Stimulated activated naive B cell treated with anti-CD40 and anti-IgM and Interleukin-4, amounts not matched to agents 10 μg/mL and 1 μg/mL and 100 μg/mL, for 72 hours (primary cell): ENCODE measurements around the gene ARPC4.
A peak's percentile ranks its signal among the peaks of the same experiment; 100 is the strongest.

ENCODE experiments used
- ATAC-seq, 2 donors: fragments of 150-1000 bp; cut with Tn5 transposase; replicated peaks; 2 replicates each; pipeline ENCODE4 v1.10.0; 2021; ENCODE audit warnings: moderate library complexity in 1 of 2
- DNase-seq: peaks from one replicate; pipeline ENCODE4 v3.0.0; 2021
- H3K27ac Mint-ChIP-seq: one replicate; pipeline ENCODE4 v1.8.0; 2022; ENCODE audit warnings: mild to moderate bottlenecking, mixed read lengths
- H3K27me3 Mint-ChIP-seq, 2 donors: one replicate each; pipeline ENCODE4 v1.8.0; 2022; ENCODE audit warnings: mixed read lengths in 2 of 2
- H3K36me3 Mint-ChIP-seq, 2 donors: one replicate each; pipeline ENCODE4 v1.8.0; 2022; ENCODE audit warnings: mixed read lengths in 2 of 2, mild to moderate bottlenecking in 1 of 2
- H3K4me1 Mint-ChIP-seq, 2 donors: one replicate each; pipeline ENCODE4 v1.8.0; 2022; ENCODE audit warnings: mixed read lengths in 2 of 2, mild to moderate bottlenecking in 1 of 2
- H3K4me3 Mint-ChIP-seq, 2 donors: one replicate each; pipeline ENCODE4 v1.8.0; 2022; ENCODE audit warnings: mild to moderate bottlenecking in 2 of 2, mixed read lengths in 2 of 2, moderate library complexity in 1 of 2
- H3K9me3 Mint-ChIP-seq, 2 donors: one replicate each; pipeline ENCODE4 v1.8.0; 2022; ENCODE audit warnings: mixed read lengths in 2 of 2, mild to moderate bottlenecking in 1 of 2

ARPC4 gene

GRCh38 chr3:9792405-9793160 lies at the start of gene ARPC4, which contains the start of gene TADA3:
TSS of gene ARPC4 (plus strand) at chr3:9793082. CDS start at chr3:9793122, 40 bp downstream.
TSS of gene TADA3 (minus strand) at chr3:9792473. CDS start at chr3:9791466, 1,007 bp downstream.
- no peaks in the 10 kb centered on the region for H3K27me3 Mint-ChIP-seq
- peaks cover 0 to 4% of the 10 kb centered on the region in 2 donors for H3K9me3 Mint-ChIP-seq
- peak within 1 kb of the TSS; percentile 100 for H3K27ac Mint-ChIP-seq
- H3K4me1 Mint-ChIP-seq = peaks cover 41 to 74% of the 10 kb centered on the region in 2 donors
- peak; percentile 71 to 76 for ATAC-seq
- peak; percentile 91 for DNase-seq
- peaks cover 55 to 73% of the 10 kb centered on the region in 2 donors for H3K36me3 Mint-ChIP-seq
- H3K4me3 Mint-ChIP-seq = peak within 1 kb of the TSS; percentile 89 to 97

- peaks cover 54 to 80% of the 10 kb centered on the region in 2 donors for H3K36me3 Mint-ChIP-seq
- no peak overlapping the region for H3K27ac Mint-ChIP-seq
- H3K9me3 Mint-ChIP-seq = no peaks in the 10 kb centered on the region
- H3K4me1 Mint-ChIP-seq = peaks cover 12 to 23% of the 10 kb centered on the region in 2 donors
- no peak for DNase-seq
- no peaks in the 10 kb centered on the region for H3K27me3 Mint-ChIP-seq
- H3K4me3 Mint-ChIP-seq = no peak overlapping the region
- no peak for ATAC-seq
Observed at GRCh38 chr3:9743548-9743947, 49.3 kb upstream of the ARPC4 start.

- peaks cover 53 to 80% of the 10 kb centered on the region in 2 donors for H3K36me3 Mint-ChIP-seq
- H3K4me3 Mint-ChIP-seq = no peak overlapping the region
- no peak for ATAC-seq
- peaks cover 14 to 24% of the 10 kb centered on the region in 2 donors for H3K4me1 Mint-ChIP-seq
- H3K9me3 Mint-ChIP-seq = no peaks in the 10 kb centered on the region
- no peaks in the 10 kb centered on the region for H3K27me3 Mint-ChIP-seq
- DNase-seq = no peak
- no peak overlapping the region for H3K27ac Mint-ChIP-seq
Observed at GRCh38 chr3:9744162-9744561, 48.7 kb upstream of the ARPC4 start.

GRCh38 chr3:9745521-9745920 lies 47.4 kb upstream of the ARPC4 start:
- H3K4me1 Mint-ChIP-seq = peaks cover 20 to 35% of the 10 kb centered on the region in 2 donors
- DNase-seq = no peak
- H3K27ac Mint-ChIP-seq = no peak overlapping the region
- peaks cover 49 to 76% of the 10 kb centered on the region in 2 donors for H3K36me3 Mint-ChIP-seq
- ATAC-seq = no peak
- H3K4me3 Mint-ChIP-seq = no peak overlapping the region
- no peaks in the 10 kb centered on the region for H3K27me3 Mint-ChIP-seq
- H3K9me3 Mint-ChIP-seq = no peaks in the 10 kb centered on the region

GRCh38 chr3:9746330-9746729 lies 46.6 kb upstream of the ARPC4 start:
- DNase-seq = no peak
- ATAC-seq = no peak
- no peaks in the 10 kb centered on the region for H3K27me3 Mint-ChIP-seq
- H3K9me3 Mint-ChIP-seq = no peaks in the 10 kb centered on the region
- no peak overlapping the region for H3K4me3 Mint-ChIP-seq
- peaks cover 23 to 43% of the 10 kb centered on the region in 2 donors for H3K4me1 Mint-ChIP-seq
- peak overlapping the region; percentile 14 for H3K27ac Mint-ChIP-seq
- H3K36me3 Mint-ChIP-seq = peaks cover 43 to 68% of the 10 kb centered on the region in 2 donors

GRCh38 chr3:9747267-9747666 lies 45.6 kb upstream of the ARPC4 start:
- no peaks in the 10 kb centered on the region for H3K9me3 Mint-ChIP-seq

GRCh38 chr3:9748031-9748430 lies 44.9 kb upstream of the ARPC4 start:
- H3K36me3 Mint-ChIP-seq = peaks cover 40 to 72% of the 10 kb centered on the region in 2 donors
- H3K27me3 Mint-ChIP-seq = no peaks in the 10 kb centered on the region
- H3K27ac Mint-ChIP-seq = peak overlapping the region; percentile 56
- no peak for ATAC-seq
- H3K4me3 Mint-ChIP-seq = no peak overlapping the region
- H3K4me1 Mint-ChIP-seq = peaks cover 38 to 59% of the 10 kb centered on the region in 2 donors
- no peaks in the 10 kb centered on the region for H3K9me3 Mint-ChIP-seq
- DNase-seq = no peak

More at GRCh38 chr3:9747267-9747666, 45.6 kb upstream of the ARPC4 start:
- no peak overlapping the region for H3K4me3 Mint-ChIP-seq
- ATAC-seq (peak; percentile 24 to 35), DNase-seq (peak; percentile 39)
- H3K27me3 Mint-ChIP-seq = no peaks in the 10 kb centered on the region
- peaks cover 45 to 72% of the 10 kb centered on the region in 2 donors for H3K36me3 Mint-ChIP-seq
- H3K4me1 Mint-ChIP-seq = peaks cover 32 to 52% of the 10 kb centered on the region in 2 donors
- peak overlapping the region; percentile 56 for H3K27ac Mint-ChIP-seq

GRCh38 chr3:9749296-9749644 lies 43.6 kb upstream of the ARPC4 start:
- Mint-ChIP-seq H3K36me3 (peaks cover 34 to 67% of the 10 kb centered on the region in 2 donors), H3K27me3 (no peaks in the 10 kb centered on the region), H3K4me1 (peaks cover 40 to 68% of the 10 kb centered on the region in 2 donors), H3K9me3 (no peaks in the 10 kb centered on the region), H3K4me3 (peak overlapping the region; percentile 86 to 99), H3K27ac (peak overlapping the region; percentile 97)
- no peak for ATAC-seq
- no peak for DNase-seq

- peaks cover 44 to 74% of the 10 kb centered on the region in 2 donors for H3K4me1 Mint-ChIP-seq
- peak; percentile 97 for DNase-seq
- peak within 1 kb of the TSS; percentile 86 to 99 for H3K4me3 Mint-ChIP-seq
- ATAC-seq = peak; percentile 90 to 93
- H3K27ac Mint-ChIP-seq = peak within 1 kb of the TSS; percentile 97
- H3K36me3 Mint-ChIP-seq = peaks cover 31 to 67% of the 10 kb centered on the region in 2 donors
- no peaks in the 10 kb centered on the region for H3K27me3 Mint-ChIP-seq
- H3K9me3 Mint-ChIP-seq = no peaks in the 10 kb centered on the region
Observed at GRCh38 chr3:9749645-9750555, 43.0 kb upstream of the ARPC4 start, which contains the start of gene OGG1. TSS of gene OGG1 (plus strand) at chr3:9749952. CDS start at chr3:9750287, 335 bp downstream.

- no peak for DNase-seq
- H3K27me3 Mint-ChIP-seq = no peaks in the 10 kb centered on the region
- no peak for ATAC-seq
- H3K4me3 Mint-ChIP-seq = peak overlapping the region; percentile 86 to 99
- peaks cover 32 to 64% of the 10 kb centered on the region in 2 donors for H3K36me3 Mint-ChIP-seq
- H3K9me3 Mint-ChIP-seq = no peaks in the 10 kb centered on the region
- H3K4me1 Mint-ChIP-seq = peaks cover 44 to 76% of the 10 kb centered on the region in 2 donors
- H3K27ac Mint-ChIP-seq = peak overlapping the region; percentile 97
Observed at GRCh38 chr3:9750556-9751411, 42.1 kb upstream of the ARPC4 start.

GRCh38 chr3:9754678-9755077 lies 38.2 kb upstream of the ARPC4 start:
- H3K36me3 Mint-ChIP-seq = peaks cover 43 to 58% of the 10 kb centered on the region in 2 donors

GRCh38 chr3:9757427-9757826 lies 35.5 kb upstream of the ARPC4 start:
- Mint-ChIP-seq H3K27me3 (no peaks in the 10 kb centered on the region), H3K36me3 (peaks cover 53 to 67% of the 10 kb centered on the region in 2 donors), H3K4me3 (no peak overlapping the region), H3K4me1 (peaks cover 19 to 28% of the 10 kb centered on the region in 2 donors), H3K9me3 (no peaks in the 10 kb centered on the region), H3K27ac (no peak overlapping the region)
- no peak for ATAC-seq
- no peak for DNase-seq

More at GRCh38 chr3:9754678-9755077, 38.2 kb upstream of the ARPC4 start:
- no peak for DNase-seq
- Mint-ChIP-seq H3K4me3 (no peak overlapping the region), H3K4me1 (peaks cover 30 to 52% of the 10 kb centered on the region in 2 donors), H3K27ac (peak overlapping the region; percentile 48), H3K9me3 (no peaks in the 10 kb centered on the region), H3K27me3 (no peaks in the 10 kb centered on the region)
- no peak for ATAC-seq

- Mint-ChIP-seq H3K27me3 (no peaks in the 10 kb centered on the region), H3K4me1 (peaks cover 14 to 17% of the 10 kb centered on the region in 2 donors), H3K4me3 (no peak overlapping the region), H3K36me3 (peaks cover 60 to 67% of the 10 kb centered on the region in 2 donors), H3K9me3 (no peaks in the 10 kb centered on the region), H3K27ac (peak overlapping the region; percentile 39)
- DNase-seq (no peak), ATAC-seq (no peak)
Observed at GRCh38 chr3:9760779-9761505, 31.9 kb upstream of the ARPC4 start.
